ENCODE data around the gene NR1H2.
A peak's percentile ranks its signal among the peaks of the same experiment; 100 is the strongest.

DNA sequence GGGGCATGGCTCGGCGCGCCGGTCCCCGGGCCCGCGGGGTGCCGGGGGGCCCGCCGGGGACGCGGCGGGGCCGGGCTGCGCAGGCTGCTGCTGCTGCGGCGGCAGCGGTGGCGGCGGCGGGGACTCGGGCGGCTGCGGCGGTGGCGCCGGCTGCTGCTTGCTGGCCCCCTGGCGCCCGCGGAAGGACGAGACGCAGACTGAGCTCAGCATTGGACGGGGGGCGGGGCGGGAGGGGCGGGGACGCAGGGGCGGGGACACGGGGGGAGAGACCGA lies 47.4 kb upstream of the NR1H2 start:
- TF ChIP-seq, protein P1, sequence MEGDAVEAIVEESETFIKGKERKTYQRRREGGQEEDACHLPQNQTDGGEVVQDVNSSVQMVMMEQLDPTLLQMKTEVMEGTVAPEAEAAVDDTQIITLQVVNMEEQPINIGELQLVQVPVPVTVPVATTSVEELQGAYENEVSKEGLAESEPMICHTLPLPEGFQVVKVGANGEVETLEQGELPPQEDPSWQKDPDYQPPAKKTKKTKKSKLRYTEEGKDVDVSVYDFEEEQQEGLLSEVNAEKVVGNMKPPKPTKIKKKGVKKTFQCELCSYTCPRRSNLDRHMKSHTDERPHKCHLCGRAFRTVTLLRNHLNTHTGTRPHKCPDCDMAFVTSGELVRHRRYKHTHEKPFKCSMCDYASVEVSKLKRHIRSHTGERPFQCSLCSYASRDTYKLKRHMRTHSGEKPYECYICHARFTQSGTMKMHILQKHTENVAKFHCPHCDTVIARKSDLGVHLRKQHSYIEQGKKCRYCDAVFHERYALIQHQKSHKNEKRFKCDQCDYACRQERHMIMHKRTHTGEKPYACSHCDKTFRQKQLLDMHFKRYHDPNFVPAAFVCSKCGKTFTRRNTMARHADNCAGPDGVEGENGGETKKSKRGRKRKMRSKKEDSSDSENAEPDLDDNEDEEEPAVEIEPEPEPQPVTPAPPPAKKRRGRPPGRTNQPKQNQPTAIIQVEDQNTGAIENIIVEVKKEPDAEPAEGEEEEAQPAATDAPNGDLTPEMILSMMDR (IDR thresholded peaks at IDR 0.05 in 8 of 11, conservative IDR thresholded peaks at IDR 0.05 in 3 of 11) = peak in 1 of 11 experiments; percentile 35
- TF ChIP-seq POLR2A (IDR thresholded peaks at IDR 0.05) = no peak
